ENCODE data around the gene PGLYRP2. TPM values are rescaled to one million over a fixed set of nuclear protein-coding genes. Genes with fewer than 3 reads are reported as not detected.

PGLYRP2 gene
- total RNA-seq, 1 donor from 2014 or later = not detected

- H3K9me3 ChIP-seq = no peaks in the 10 kb centered on the region
- intact Hi-C loops (cut with DNase I) = no loop called here
- H3K4me3 ChIP-seq = peak within 1 kb of the TSS; percentile 72
- peaks cover 9% of the 10 kb centered on the region for H3K36me3 ChIP-seq
- peak within 1 kb of the TSS; percentile 74 for H3K27ac ChIP-seq
- TF ChIP-seq, protein P1, sequence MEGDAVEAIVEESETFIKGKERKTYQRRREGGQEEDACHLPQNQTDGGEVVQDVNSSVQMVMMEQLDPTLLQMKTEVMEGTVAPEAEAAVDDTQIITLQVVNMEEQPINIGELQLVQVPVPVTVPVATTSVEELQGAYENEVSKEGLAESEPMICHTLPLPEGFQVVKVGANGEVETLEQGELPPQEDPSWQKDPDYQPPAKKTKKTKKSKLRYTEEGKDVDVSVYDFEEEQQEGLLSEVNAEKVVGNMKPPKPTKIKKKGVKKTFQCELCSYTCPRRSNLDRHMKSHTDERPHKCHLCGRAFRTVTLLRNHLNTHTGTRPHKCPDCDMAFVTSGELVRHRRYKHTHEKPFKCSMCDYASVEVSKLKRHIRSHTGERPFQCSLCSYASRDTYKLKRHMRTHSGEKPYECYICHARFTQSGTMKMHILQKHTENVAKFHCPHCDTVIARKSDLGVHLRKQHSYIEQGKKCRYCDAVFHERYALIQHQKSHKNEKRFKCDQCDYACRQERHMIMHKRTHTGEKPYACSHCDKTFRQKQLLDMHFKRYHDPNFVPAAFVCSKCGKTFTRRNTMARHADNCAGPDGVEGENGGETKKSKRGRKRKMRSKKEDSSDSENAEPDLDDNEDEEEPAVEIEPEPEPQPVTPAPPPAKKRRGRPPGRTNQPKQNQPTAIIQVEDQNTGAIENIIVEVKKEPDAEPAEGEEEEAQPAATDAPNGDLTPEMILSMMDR (IDR thresholded peaks at IDR 0.05) = no peak
- peaks cover 20% of the 10 kb centered on the region for H3K4me1 ChIP-seq
- peaks cover 5% of the 10 kb centered on the region for H3K27me3 ChIP-seq (ENCODE audit: low read depth)
- DNase-seq (peak; percentile 92), ATAC-seq (peak; percentile 50 to 54)
Observed at GRCh38 chr19:15449620-15450527, 29.4 kb downstream of the PGLYRP2 start, which contains the start of gene WIZ. WIZ (minus strand) TSS chr19:15449956; CDS start chr19:15448307, 1,649 bp downstream.

DNA sequence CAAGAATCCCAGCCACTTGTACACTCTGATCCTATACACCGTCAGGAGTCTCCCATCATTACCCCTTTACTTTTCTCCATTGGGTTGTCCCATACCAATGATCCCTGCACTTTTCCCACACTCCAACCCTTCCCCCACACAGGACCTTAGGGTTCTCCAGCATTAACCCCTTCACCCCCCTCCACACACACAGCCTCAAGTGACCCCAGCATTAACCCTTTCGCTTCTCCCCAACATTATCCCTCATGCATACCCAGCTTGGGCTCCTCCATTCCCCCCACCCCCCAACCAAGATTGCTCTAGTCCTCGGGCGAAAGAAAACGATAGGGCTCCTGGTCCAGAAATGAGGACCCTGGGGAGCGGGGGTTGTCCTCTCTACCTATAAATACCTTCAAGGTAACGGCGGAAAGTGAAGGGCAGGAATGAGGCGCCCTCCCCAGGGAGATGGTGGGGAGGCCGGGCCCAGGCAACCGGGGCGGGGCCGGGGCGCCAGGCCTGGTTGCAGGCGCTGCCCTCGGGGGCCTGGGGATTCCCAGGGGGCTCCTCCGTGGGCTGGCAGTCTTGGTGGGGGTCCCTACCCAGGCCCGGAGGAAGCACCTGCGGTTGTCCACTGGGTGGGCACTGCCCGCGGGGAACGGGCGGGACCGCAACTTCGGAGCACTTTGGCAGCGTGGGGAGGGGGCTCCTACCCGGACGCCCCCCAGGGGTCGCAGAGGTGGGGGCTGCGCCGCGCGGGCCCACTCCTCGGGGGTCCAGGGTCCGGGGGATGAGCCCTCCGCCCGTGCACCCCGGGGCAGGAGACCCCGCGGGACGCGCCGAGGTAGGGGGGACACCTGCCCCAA is 30.3 kb downstream of the PGLYRP2 start:
- H3K9me3 ChIP-seq = no peaks in the 10 kb centered on the region
- H3K27ac ChIP-seq = peak overlapping the region; percentile 74
- peak overlapping the region; percentile 72 for H3K4me3 ChIP-seq
- TF ChIP-seq, protein P1 (IDR thresholded peaks at IDR 0.05) = no peak
- H3K36me3 ChIP-seq = peaks cover 3% of the 10 kb centered on the region
- peaks cover 20% of the 10 kb centered on the region for H3K4me1 ChIP-seq
- intact Hi-C loops (cut with DNase I) = no loop called here
- H3K27me3 ChIP-seq (ENCODE audit: low read depth) = no peaks in the 10 kb centered on the region
- no peak for DNase-seq
- ATAC-seq = peak in 1 of 2 donors; percentile 0

DNA sequence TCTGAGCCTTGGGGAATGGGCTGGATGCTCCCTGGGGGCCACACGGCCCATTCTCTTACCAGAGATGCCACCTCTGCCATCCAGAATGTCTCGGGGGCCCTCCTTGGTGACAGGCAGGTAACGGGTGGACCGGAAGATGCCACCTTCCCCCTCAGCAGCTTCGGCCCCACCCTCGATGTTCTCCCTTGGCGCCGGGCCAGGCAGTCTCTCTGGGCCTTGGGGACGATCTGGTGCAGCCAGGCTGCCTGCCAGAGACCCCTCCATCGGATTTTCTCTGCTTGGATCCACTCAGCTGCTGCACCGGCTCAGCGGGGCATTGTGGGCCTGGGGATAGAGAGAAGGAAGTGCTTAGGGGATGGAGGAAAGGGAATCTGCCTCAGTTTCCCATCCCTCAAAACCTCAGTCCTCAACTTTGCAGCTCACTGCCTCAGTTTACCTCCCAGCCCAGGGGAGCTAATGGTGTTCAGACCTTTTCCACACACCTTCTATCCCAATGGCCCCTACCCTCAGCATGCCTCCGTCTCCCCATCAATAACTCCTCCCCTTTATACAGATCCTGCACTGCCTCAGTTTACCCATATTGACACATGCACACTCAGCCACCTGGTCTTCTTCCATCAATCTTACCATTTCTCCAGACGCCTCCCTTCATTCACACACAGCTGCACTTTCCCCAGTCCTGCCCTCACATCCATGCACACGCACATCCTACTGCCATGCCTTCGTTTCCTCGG is 31.1 kb downstream of the PGLYRP2 start:
- Histone ChIP-seq H3K36me3 (peaks cover 3% of the 10 kb centered on the region), H3K27me3 (ENCODE audit: low read depth) (no peaks in the 10 kb centered on the region), H3K4me3 (peak overlapping the region; percentile 72), H3K9me3 (no peaks in the 10 kb centered on the region), H3K27ac (no peak overlapping the region), H3K4me1 (peaks cover 18% of the 10 kb centered on the region)
- intact Hi-C loops (cut with DNase I) = no loop called here
- TF ChIP-seq, protein P1 (IDR thresholded peaks at IDR 0.05) = no peak
- DNase-seq (no peak), ATAC-seq (no peak)

DNA sequence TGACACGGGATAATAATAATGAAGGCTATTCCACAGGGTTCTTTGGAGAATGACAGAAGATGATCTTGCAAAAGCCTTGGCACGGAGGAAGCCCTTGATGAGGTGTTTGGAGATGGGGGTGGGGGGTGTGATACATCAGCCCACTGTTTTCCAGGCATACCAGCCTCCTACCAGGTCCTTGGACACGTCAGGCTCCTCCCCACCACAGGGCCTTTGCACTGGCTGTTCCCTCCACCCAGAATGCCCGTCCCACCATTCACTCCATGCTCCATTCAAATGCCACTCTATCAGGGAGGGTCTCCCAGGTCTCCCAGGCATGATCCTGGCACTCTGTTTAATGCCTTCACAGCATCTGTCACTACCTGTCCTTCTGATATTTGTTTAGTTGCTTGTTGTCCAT is 32.2 kb downstream of the PGLYRP2 start:
- Histone ChIP-seq H3K36me3 (peaks cover 3% of the 10 kb centered on the region), H3K27ac (no peak overlapping the region), H3K9me3 (no peaks in the 10 kb centered on the region), H3K27me3 (ENCODE audit: low read depth) (no peaks in the 10 kb centered on the region), H3K4me1 (peaks cover 10% of the 10 kb centered on the region), H3K4me3 (no peak overlapping the region)
- ATAC-seq (no peak), DNase-seq (no peak)
- TF ChIP-seq, protein P1 (IDR thresholded peaks at IDR 0.05) = no peak
- intact Hi-C loops (cut with DNase I) = no loop called here

- no peaks in the 10 kb centered on the region for H3K9me3 ChIP-seq
- TF ChIP-seq, protein P1 (IDR thresholded peaks at IDR 0.05) = no peak
- ATAC-seq (no peak), DNase-seq (no peak)
- peaks cover 10% of the 10 kb centered on the region for H3K4me1 ChIP-seq
- H3K36me3 ChIP-seq = peaks cover 3% of the 10 kb centered on the region
- no peak overlapping the region for H3K4me3 ChIP-seq
- H3K27ac ChIP-seq = no peak overlapping the region
- intact Hi-C loops (cut with DNase I) = no loop called here
- no peaks in the 10 kb centered on the region for H3K27me3 ChIP-seq (ENCODE audit: low read depth)
Observed at GRCh38 chr19:15445807-15446376, 33.4 kb downstream of the PGLYRP2 start.

All from lower lobe of right lung (tissue), 2 donors.